ENCODE data around the gene PF4V1.

GRCh38 chr4:73859614-73860088 lies 6.6 kb downstream of the PF4V1 start:
- TF ChIP-seq BORCS8-MEF2B (CRISPR knock-in tag; IDR thresholded peaks at IDR 0.05) (no peak), SMAD1 (CRISPR knock-in tag; IDR thresholded peaks at IDR 0.05; ENCODE audit: borderline replicate concordance, low read depth) (no peak), ZNF432 (CRISPR knock-in tag; IDR thresholded peaks at IDR 0.05; ENCODE audit: borderline replicate concordance) (no peak), POLR2A (IDR thresholded peaks at IDR 0.05; ENCODE audit: insufficient read depth in 1 of 2, low read depth in 2 of 2, low read length in 2 of 2) (no peak), MAZ (IDR thresholded peaks at IDR 0.05; ENCODE audit: borderline replicate concordance, low read depth, low read length) (no peak), MAZ (CRISPR knock-in tag; IDR thresholded peaks at IDR 0.05; ENCODE audit: low read depth) (no peak), ZC3H4 (CRISPR knock-in tag; IDR thresholded peaks at IDR 0.05; ENCODE audit: borderline replicate concordance) (no peak), KDM1A (CRISPR knock-in tag; IDR thresholded peaks at IDR 0.05) (no peak), YY1 (IDR thresholded peaks at IDR 0.05; ENCODE audit: insufficient read depth, insufficient replicate concordance, low read depth, low read length) (no peak), AGO2 (optimal IDR thresholded peaks at IDR 0.05; ENCODE audit: low read depth, low read length) (no peak), ZNF24 (IDR thresholded peaks at IDR 0.05) (no peak)
- TF ChIP-seq, protein P1, sequence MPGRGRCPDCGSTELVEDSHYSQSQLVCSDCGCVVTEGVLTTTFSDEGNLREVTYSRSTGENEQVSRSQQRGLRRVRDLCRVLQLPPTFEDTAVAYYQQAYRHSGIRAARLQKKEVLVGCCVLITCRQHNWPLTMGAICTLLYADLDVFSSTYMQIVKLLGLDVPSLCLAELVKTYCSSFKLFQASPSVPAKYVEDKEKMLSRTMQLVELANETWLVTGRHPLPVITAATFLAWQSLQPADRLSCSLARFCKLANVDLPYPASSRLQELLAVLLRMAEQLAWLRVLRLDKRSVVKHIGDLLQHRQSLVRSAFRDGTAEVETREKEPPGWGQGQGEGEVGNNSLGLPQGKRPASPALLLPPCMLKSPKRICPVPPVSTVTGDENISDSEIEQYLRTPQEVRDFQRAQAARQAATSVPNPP (CRISPR knock-in tag; IDR thresholded peaks at IDR 0.05) = no peak
